Measurements from ENCODE around the gene PRLH. TPM values are rescaled to one million over a fixed set of nuclear protein-coding genes. Genes with fewer than 3 reads are reported as not detected.

Gene PRLH
- total RNA-seq, 1 donor from 2014 or later = not detected

GRCh38 chr2:237599465-237600110 lies 33.2 kb downstream of the PRLH start:
- TF ChIP-seq CTCF (IDR thresholded peaks at IDR 0.05; ENCODE audit: insufficient read depth, low read length, severe bottlenecking) = no peak
- DNase-seq (ENCODE audit: low read depth) (no peak), FAIRE-seq (no peak)
- no peaks in the 10 kb centered on the region for H3K36me3 ChIP-seq (ENCODE audit: control insufficient read depth, insufficient read depth, low read length)
- H3K4me3 ChIP-seq (ENCODE audit: low read depth, low read length) = no peak overlapping the region
- H3K27me3 ChIP-seq (ENCODE audit: control insufficient read depth, insufficient read depth, low read length) = peaks cover 1% of the 10 kb centered on the region

- TF ChIP-seq CTCF (IDR thresholded peaks at IDR 0.05; ENCODE audit: insufficient read depth, low read length, severe bottlenecking) = no peak
- FAIRE-seq (no peak), DNase-seq (ENCODE audit: low read depth) (no peak)
- H3K27me3 ChIP-seq (ENCODE audit: control insufficient read depth, insufficient read depth, low read length) = no peaks in the 10 kb centered on the region
- no peak overlapping the region for H3K4me3 ChIP-seq (ENCODE audit: low read depth, low read length)
- H3K36me3 ChIP-seq (ENCODE audit: control insufficient read depth, insufficient read depth, low read length) = no peaks in the 10 kb centered on the region
Measured at GRCh38 chr2:237600205-237600846, 34.0 kb downstream of the PRLH start.

- TF ChIP-seq CTCF (IDR thresholded peaks at IDR 0.05; ENCODE audit: insufficient read depth, low read length, severe bottlenecking) = no peak
- Histone ChIP-seq H3K4me3 (ENCODE audit: low read depth, low read length) (no peak overlapping the region), H3K27me3 (ENCODE audit: control insufficient read depth, insufficient read depth, low read length) (no peaks in the 10 kb centered on the region), H3K36me3 (ENCODE audit: control insufficient read depth, insufficient read depth, low read length) (no peaks in the 10 kb centered on the region)
- no peak for DNase-seq (ENCODE audit: low read depth)
- no peak for FAIRE-seq
Measured at GRCh38 chr2:237601453-237602116, 35.2 kb downstream of the PRLH start.

GRCh38 chr2:237602409-237602808 lies 36.0 kb downstream of the PRLH start:
- FAIRE-seq (no peak), DNase-seq (ENCODE audit: low read depth) (no peak)
- no peak for TF ChIP-seq CTCF (IDR thresholded peaks at IDR 0.05; ENCODE audit: insufficient read depth, low read length, severe bottlenecking)
- no peak overlapping the region for H3K4me3 ChIP-seq (ENCODE audit: low read depth, low read length)
- H3K27me3 ChIP-seq (ENCODE audit: control insufficient read depth, insufficient read depth, low read length) = no peaks in the 10 kb centered on the region
- no peaks in the 10 kb centered on the region for H3K36me3 ChIP-seq (ENCODE audit: control insufficient read depth, insufficient read depth, low read length)

GRCh38 chr2:237603049-237603717 lies 36.8 kb downstream of the PRLH start:
- H3K27me3 ChIP-seq (ENCODE audit: control insufficient read depth, insufficient read depth, low read length) = no peaks in the 10 kb centered on the region
- TF ChIP-seq CTCF (IDR thresholded peaks at IDR 0.05; ENCODE audit: insufficient read depth, low read length, severe bottlenecking) = no peak
- no peak for FAIRE-seq
- no peak for DNase-seq (ENCODE audit: low read depth)
- H3K36me3 ChIP-seq (ENCODE audit: control insufficient read depth, insufficient read depth, low read length) = no peaks in the 10 kb centered on the region
- H3K4me3 ChIP-seq (ENCODE audit: low read depth, low read length) = no peak overlapping the region

All from bronchial epithelial cell (primary cell).